Stimulated activated CD4-positive, alpha-beta T cell treated with anti-CD3 and anti-CD28 coated beads, Interleukin-1b, Interleukin-23, amount 100 ng/mL, for 4 hours (primary cell): Measurements from ENCODE around the gene AP3S1.
A peak's percentile ranks its signal among the peaks of the same experiment; 100 is the strongest.
"Not testable (repeated sequence)": the region's sequence is repeated elsewhere in the genome, so short reads cannot be mapped to it uniquely, and the experiment has no call there.

Experiments
- DNase-seq, 2 donors: peaks; one replicate each; pipeline ENCODE4 v3.0.0-alpha.2; 2020; ENCODE audit warnings: low read depth in 2 of 2

AP3S1 gene

DNA sequence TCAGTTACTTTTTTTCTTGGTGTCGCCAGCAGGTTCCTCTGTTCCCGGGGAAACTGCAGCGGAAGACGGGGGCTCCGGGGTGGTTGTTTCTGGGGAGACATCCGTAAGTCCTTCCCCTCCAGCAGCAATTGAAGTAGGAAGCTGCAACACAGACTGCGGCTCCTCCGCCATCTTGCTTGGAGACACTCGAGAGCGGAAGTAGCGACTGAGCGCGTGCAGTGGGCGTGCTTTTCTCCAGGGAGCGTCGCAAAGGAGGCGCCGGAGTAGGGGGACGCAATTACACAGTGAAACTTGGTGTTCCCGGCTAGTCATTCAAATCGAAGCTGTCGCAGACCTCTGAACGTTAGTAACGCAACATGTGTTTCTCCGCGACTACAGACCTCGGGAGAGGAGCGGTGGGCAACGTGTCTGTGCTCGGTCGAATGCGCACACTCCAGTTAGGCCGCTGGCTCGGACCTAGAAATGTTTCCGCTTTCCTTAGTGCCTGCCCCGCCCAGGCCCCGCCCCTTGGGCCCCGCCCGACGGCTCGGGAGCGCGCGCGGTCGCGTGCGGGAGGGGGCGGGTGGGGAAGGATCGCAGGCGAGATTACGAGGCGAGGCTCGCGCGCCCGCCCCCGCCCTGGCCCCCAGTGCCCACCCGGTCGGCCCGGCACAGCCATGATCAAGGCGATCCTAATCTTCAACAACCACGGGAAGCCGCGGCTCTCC lies at the start of gene AP3S1, which contains the start of gene ATG12:
Gene AP3S1, plus strand, starts transcription at position 554 of the 707 bp plus-strand sequence. Its CDS starts 103 bp downstream, at position 657.
Gene ATG12, minus strand, starts transcription at position 184 of the 707 bp plus-strand sequence. Its CDS starts 13 bp downstream, at position 171.
- DNase-seq: peak; percentile 83 to 88

DNA sequence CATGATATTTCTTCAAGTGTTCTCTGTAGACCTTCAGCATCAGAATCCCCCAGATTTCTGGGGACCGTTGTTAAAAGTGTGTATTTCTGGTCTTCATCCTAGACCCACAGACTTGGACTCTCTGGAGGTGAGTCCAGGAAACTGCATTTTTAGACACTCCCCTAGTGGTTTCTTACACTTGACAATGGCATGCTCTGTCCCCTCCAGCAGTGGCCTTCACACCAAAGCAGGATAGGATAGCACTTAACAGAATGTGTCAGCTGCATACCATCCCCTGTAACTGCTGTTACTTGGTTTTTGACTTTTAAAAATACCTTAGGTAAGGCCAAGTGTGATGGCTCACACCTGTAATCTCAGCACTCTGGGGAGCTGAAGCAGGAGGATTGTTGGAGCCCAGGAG lies 46.0 kb upstream of the AP3S1 start:
- DNase-seq: no peak

DNA sequence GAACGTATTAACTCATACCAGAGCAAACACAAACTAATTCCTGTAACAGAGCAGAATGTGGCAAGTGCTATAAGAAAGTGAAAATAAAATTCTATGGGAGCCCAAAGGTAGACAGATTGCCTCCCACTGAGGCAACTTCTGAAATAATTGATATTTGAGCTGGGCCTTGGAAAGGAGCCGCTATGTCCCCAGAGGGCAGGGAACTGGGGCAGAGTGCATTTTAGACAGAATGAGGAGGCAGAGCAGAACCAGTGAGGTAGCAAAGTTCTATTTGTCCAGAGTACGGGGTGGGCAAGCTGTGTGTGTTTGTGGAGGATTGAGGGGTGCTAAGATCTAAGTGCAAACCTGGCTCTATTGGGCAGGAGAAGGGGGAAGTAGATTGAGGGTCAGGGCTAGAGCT lies 45.1 kb upstream of the AP3S1 start:
- DNase-seq: no peak

DNA sequence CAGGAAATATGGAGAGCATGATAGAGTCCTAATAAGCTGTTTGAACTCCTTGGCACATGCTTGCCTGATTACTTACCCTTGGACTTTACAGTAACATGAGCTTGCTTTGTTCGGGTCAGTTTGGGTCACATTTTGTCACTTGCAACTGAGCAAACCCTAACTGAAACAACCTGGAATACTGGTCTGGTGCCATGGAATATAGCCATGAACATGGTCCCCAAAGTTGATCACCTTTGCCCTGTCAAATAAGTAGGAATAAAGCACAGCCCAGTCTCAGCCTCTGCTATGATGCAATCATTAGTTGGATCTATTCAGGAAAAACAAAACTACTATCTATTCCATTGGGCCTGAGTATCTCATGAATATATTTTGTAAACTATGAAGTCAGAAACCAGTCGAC lies 43.5 kb upstream of the AP3S1 start:
- DNase-seq: no peak

DNA sequence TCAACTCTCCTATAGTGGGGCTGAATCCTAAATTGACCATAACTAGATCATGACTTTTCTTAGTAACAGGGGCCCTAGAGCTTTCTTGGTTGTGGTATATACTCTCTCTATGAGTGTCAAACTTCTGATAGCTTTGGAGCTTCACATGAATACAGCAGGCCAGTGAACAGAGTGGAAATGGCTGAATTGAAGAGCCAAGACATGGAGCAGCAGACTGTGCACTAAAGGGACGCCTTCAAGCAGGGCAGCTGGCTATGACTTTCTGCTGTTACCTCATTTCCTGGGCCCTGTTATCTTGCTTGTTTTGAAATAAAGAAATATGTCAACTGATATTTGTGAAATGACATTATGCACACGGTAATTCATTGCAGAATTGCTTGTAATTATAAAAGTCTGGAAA lies 41.6 kb upstream of the AP3S1 start:
- no peak for DNase-seq

DNA sequence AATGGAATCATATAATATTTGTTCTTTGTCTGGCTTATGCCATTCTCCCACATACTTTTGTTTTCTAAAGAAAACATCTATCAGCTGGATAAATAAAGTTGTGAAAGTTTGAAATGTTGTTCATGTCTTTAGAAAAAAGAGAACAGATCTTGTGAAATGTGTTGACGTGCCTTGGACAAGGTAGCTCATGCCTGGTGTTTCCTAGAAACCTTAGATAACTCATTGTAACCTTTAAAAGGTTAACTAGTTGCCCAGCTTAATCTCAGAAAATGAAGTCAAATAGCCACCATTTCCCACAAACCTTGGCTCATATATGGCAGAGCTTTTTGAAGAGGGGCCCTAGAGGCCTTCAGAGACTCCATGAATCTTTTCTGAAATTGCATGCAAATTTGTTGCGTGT lies 40.6 kb upstream of the AP3S1 start:
- DNase-seq: no peak

DNA sequence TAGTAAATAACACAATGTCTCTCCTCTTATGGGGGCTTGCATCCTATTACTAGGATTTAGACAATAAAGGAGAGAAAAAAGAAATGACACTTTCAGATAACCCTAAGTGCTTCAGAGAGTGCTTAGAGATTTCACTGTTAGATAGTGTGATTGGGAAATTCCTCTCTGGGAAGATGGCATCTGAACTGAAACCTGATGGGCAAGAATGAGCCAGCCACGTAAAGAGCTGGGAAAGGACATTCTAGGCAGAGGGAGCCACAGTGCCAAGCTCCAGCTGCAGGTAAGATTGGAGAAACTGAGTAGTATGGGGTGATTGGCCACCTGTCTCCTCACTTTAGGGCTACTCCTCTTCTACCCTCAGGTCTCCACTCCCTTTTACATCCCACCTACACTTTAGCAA lies 39.8 kb upstream of the AP3S1 start:
- no peak for DNase-seq

DNA sequence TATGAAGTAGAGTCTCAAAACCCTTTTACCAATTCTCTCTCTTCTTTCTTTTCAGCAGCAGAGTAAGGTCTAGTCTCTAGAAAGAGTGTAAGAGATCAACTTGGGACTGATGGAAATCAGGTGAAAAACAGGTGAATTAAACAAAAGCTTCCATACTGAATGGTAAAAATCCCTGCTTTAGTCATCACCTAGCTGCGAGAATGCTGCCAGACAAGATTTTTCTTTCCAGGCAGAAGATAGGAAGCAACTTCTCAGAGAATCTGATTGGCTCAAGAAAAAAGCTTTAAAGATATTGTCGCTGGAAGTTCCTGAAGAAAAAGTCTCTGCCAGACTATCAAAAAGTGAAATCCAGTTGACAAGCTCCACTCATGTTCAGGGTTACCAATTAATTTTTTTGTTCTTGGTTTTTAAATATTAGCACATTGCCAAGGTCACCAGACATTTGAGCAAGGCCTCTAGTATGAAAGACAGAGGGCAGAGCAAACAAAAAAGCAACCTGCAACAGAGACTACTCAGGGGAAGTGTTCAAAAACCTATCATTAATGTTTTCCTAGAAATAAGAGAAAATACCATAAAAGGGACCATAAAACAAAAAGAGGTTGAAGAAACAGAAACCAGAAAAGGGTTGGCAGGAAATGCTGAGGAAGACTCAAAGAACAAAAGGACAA lies 34.6 kb upstream of the AP3S1 start:
- no peak for DNase-seq

DNA sequence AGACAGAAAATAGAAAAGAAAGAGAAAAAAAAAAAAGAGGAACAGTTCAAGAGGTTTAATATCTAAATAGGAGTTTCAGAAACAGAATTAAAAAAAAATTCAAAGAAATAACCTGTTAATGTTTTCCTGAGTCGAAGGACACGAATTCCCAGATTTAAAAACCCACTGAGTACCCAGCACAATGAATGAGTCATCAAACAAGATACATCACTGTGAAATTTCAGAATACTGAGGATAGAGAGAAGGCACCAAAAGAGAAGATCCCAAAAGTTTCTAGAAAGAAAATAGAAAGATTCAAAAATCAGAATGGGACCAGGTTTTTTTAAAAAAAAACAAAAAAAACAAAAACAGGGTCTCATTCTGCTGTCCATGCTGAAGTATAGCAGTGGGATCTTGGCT lies 34.1 kb upstream of the AP3S1 start:
- DNase-seq: no peak

DNA sequence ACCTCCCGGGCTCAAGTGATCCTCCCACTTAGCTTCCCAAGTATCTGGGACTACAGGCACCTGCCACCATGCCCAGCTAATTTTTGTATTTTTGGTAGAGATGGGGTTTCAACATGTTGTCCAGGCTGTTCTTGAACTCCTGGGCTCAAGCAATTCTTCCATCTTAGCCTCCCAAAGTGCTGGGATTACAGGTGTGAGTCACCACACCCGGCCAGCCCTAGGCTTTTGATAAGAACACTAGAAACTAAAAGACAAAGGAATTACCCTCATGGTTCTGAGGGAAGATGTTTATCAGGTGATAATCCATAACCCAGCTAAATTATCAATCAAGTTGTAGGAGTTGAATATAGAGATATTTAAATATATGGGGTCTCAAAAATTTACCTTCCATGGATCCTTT lies 33.7 kb upstream of the AP3S1 start:
- DNase-seq: not testable (repeated sequence)

DNA sequence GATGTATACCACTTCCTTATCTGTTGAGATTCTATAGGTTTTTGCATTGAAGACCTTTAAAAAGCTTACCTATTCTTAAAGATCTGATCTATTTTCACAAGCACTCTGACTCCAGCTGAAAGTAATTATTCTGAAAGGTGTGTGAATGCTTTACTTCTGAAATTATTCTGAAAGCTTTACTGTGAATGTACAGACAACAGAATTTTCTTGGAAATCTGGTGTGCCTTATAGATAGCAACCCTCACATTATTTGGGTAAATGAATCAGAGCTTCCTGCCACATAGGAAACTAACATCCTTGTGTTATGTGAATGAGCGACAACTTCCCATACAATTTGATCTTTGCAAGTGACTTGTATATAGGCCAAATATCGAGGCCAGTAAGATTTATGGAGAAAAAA lies 31.8 kb upstream of the AP3S1 start:
- no peak for DNase-seq

DNA sequence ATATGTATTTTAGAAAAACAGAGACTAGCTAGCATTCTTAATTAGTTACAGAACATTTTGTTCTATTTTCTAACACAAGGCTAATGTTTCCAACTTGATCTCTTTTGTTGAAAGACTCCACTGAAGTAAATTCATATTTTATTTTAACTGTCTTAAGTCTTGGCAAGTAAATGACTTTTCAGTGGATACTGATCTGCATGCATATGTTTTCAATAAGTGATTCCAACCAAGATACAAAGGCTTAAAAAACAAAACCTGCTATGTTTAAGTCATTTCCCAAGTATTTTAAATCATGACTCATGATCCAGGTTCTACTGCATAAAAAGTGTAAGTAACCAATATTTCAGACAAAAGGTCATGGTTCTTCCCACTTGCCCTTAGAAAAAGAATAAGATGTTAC lies 31.0 kb upstream of the AP3S1 start:
- DNase-seq: no peak

DNA sequence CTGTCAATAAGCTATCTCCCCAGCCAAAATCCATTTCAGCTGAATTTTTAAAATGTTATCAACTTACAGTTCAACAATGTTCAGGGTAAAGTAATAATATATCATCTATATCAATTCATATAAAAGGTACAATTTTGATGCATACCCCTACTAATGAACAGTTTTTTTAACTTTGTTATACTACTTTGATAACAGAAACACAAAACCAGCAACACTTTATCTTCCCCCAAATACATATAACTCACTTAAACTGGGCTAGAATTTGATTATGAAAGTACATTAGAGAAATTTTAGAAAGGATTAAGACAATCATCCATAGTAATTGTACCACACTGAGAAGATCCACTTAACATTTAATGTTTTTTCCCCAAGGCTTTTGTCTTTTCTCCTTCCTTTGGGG lies 30.3 kb upstream of the AP3S1 start:
- DNase-seq: no peak

DNA sequence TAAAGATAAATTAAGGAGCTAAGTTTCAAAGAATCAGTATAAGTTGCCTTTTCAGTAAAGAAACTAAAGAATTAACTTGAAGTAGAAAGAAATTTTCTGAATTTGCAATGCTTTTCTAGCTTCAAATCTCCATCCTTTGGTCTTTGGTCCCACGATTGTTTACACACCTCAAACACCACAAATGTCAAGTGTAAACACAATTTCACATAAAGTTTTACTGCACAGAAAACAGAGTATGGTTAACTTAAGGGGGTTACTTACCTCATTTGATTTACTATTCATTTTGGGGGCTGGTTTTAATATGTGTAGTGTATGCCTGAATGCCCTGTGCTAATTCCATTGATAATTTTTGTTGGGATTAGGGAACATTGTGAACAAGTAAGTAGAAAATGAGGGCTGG lies 29.4 kb upstream of the AP3S1 start:
- DNase-seq: no peak

DNA sequence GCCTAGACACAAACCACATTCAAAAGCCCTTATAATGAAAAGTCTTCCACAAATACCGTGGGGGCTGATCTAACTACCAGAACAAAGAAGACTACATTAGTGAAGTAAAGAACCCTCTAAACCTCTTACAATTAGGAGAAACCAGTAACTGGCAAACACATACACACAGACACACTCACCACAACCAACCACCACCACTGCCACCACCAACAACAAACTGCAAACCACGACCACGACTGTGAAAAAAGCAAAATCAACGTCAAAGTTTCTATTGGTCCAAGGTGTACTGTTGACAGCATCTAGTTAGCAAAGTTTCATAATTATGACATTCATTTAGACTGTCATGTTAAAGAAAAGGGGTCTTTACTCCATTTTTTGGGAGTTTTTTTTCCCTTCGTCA lies 28.0 kb upstream of the AP3S1 start:
- DNase-seq: no peak

DNA sequence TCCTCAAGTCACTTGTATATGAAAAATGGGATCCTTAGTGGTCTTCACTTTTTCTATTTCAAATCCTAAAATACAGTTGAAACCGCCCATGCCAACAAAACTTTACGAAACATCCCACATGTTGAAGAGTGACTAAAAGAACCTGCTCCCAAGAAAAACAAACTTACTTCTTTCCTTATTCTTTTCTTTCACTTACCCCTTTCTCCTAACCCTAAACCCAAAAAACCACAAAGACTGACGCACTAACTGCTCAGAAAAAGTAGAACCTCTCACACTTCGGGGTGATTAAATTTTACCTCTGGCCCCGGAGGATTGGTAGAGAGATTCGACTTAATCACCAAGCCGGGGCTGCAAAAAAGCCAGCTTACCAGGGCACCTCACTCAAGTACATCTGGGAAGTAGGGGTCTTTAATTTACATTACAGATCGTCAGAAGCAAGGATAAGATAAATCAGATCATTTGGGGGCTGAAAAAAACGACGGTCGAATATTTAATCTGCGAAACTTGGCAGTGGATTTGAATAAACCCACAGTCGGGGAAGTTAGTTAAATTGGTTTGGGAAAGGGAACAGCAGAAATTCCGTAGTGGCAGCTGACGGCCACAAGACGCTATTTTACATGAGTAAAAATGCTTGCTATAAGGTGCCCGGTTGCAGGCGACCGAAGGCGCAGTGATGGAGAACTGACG lies 26.6 kb upstream of the AP3S1 start:
- DNase-seq: no peak

DNA sequence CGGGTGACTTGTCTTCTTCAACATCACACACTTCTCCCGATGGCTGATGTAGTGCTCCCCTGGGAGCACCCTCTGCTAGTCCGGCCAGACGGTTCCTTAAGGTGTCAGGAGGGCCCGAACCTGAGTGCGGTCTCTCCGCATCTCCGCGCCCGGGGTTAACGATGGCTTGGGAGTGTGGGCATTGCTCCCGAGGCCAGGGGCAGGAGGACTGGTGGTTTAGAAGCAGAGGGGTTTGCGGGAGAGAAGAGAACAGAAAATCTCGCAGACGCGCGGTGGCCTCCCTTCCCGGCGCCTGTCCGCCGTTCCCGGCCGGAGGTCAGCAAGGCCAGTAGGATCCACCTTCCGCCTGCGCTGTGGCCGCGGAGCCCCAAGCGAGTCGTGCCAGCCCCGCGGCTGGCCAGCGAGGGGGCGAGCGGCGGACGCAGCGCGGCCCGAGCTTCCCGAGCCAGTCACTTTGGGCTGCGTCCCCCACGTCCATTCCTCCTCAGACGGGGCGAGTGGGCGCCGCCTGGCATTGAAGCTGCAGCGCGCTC lies 26.0 kb upstream of the AP3S1 start:
- DNase-seq: no peak

DNA sequence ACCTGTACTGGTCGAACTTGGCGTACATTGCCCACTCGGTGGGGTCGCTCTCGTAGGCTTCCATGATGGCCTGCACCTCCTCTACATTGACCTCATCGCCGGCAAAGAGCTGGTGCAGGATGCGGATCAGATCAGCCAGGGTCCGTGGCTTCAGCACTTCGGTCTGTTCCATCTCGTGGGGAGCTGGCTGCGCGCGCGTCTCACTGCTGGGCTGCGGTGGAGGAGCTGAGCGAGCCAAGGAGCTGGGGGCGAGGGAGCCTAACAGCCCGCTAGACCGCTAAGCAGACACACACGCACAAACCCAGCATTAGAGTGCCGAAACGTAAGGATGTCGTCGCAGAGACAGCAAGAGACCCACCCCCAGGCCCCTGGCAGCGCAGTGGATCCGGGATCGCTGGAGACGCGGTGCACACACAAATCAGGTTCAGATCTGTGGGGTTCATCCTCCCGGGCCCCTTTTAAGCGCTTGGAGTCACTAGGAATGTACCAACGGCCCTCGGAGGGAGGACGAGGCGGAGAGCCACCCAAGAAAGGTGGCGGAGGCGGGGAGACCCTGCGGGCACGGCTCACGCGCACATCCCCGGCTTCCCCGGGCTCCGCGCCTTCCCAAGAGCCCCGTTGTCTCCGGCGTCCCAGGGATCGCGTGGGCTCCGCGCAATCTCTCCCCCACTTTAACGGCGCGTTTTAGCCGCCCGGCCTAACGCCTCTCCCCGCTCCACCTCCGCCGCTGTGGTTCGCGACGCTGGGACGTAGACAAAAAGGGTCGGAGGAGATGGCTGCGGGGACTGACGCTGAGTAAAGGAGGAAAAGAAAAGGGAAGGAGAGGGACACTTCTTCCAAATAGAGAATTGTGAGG lies 25.3 kb upstream of the AP3S1 start, which contains the start of gene CDO1:
Gene CDO1, minus strand, starts transcription at position 434 of the 856 bp plus-strand sequence. Its CDS starts 262 bp downstream, at position 172.
- no peak for DNase-seq

DNA sequence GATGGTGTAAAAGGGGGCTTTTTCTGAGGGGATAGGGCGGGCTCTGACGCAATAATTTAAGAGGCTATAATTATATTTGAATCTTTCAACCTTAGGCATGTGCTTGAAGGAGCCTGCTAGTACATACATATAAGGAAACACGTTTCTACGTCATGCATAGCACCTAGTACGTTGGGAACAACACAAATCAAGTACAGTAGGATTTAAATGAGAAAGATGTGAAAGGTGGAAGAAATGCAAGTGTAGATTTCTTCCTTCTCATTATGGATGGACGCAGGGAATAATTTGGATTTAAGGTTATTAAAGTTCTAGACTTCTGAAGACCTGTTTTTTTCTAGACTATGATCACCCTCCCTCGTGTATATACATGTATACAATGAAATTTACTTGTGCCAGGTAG lies 24.3 kb upstream of the AP3S1 start:
- no peak for DNase-seq

DNA sequence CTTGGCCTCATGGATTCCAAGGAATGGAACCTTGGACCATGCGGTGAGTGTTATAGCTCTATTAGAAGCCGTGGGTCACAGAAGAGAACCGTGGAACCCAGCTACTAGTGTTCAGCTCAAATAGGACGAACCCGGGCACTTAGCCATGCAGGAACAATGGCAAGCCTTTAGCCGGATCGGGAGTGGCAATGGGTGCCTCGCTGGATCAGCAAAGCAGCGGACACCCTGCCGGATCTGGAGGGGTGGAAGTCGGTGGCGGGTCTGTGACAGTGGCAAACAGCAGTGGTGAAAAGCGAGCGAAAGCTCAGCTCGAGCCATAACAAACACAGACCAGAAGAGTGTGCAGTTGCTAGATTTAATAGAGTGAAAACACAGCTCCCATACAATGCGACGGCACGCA lies 22.9 kb upstream of the AP3S1 start:
- DNase-seq: no peak

DNA sequence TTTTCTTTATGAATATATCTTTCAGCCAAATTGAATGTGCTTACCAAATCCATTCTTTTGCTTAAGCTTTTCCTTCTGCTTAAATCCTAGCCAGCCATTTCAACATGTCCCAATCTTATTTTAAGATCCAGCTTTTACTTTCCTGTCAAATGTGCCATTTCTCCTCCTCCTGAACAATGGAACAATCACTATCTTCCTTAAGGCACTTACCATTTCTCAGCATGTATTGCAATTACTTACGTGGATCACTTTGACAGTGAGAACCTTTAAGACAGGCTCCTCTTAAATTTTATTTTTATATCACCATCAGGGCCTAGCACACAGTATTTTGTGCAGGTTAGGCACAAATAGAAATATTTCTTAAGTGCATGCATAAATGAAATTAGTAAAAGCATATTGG lies 20.9 kb upstream of the AP3S1 start:
- DNase-seq: no peak

DNA sequence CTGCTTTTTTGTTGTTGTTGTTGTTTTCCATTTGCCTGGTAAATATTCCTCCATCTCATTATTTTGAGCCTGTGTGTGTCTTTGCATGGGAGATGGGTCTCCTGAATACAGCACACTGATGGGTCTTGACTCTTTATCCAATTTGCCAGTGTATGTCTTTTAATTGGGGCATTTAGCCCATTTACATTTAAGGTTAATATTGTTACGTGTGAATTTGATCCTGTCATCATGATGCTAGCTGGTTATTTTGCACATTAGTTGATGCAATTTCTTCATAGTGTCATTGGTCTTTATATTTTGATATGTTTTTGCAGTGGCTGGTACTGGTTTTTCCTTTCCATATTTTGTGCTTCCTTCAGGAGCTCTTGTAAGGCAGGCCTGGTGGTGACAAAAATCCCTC lies 16.8 kb upstream of the AP3S1 start:
- not testable (repeated sequence) for DNase-seq
